Upper lobe of right lung (tissue), 1 donor: ENCODE data around the gene FAM174C. TPM values are rescaled to one million over a fixed set of nuclear protein-coding genes. Genes with fewer than 3 reads are reported as not detected.

Experiments used
- ATAC-seq: fragments of 200-7000 bp; cut with Tn5 transposase; one replicate; pipeline ENCODE4 v1.9.1; 2020; ENCODE audit warnings: mild to moderate bottlenecking, moderate library complexity
- DNase-seq: peaks from one replicate; pipeline ENCODE4 v3.0.0-alpha.2; 2020
- H3K27ac ChIP-seq: fragments of 200-600 bp; one replicate; pipeline ENCODE4 v1.8.0; 2022
- H3K27me3 ChIP-seq: fragments of 200-600 bp; one replicate; pipeline ENCODE4 v1.8.0; 2022; ENCODE audit warnings: mild to moderate bottlenecking
- H3K36me3 ChIP-seq: fragments of 200-600 bp; one replicate; pipeline ENCODE4 v1.8.0; 2022
- H3K4me1 ChIP-seq: fragments of 200-600 bp; one replicate; pipeline ENCODE4 v1.8.0; 2022
- H3K4me3 ChIP-seq: fragments of 200-600 bp; one replicate; pipeline ENCODE4 v1.8.0; 2022; ENCODE audit warnings: mild to moderate bottlenecking
- H3K9me3 ChIP-seq: fragments of 200-600 bp; one replicate; pipeline ENCODE4 v1.8.0; 2022
- CTCF ChIP-seq: fragments of 200-600 bp; IDR thresholded peaks from one replicate; pipeline ENCODE4 v1.8.0; 2022; ENCODE audit warnings: antibody characterized with exemption
- intact Hi-C: fragments of 100-400 bp; cut with DNase I; formaldehyde crosslinking; loops from one replicate; pipeline ENCODE4 v1.11.0; 2022
- total RNA-seq: library from RNA; stranded (reverse); fragmentation: NEBNext Ultra II Directional; extraction: Animal tissue kit (Norgen Biotek cat#: 25700); gene quantifications from one replicate; pipeline ENCODE4 v1.2.1, GENCODE V29; 2021
- donor health status: DM: no; HTN: yes; CAD: no; lungs with severe emphysema.

Gene FAM174C
- total RNA-seq, 1 donor from 2014 or later, result 41.4 TPM

- DNase-seq, result no peak
- Histone ChIP-seq H3K27me3 (peaks cover 74% of the 10 kb centered on the region), H3K4me3 (no peak overlapping the region), H3K27ac (no peak overlapping the region), H3K9me3 (no peaks in the 10 kb centered on the region), H3K36me3 (no peaks in the 10 kb centered on the region), H3K4me1 (no peaks in the 10 kb centered on the region)
- ATAC-seq, result no peak
- intact Hi-C loops, result no loop called here
- no peak for TF ChIP-seq CTCF
Measured at GRCh38 chr19:1312767-1313694, 37.7 kb downstream of the FAM174C start.

GRCh38 chr19:1313695-1314613, 38.6 kb downstream of the FAM174C start:
- no peaks in the 10 kb centered on the region for H3K4me1 ChIP-seq
- no peak overlapping the region for H3K4me3 ChIP-seq
- ATAC-seq, result no peak
- peaks cover 81% of the 10 kb centered on the region for H3K27me3 ChIP-seq
- no peaks in the 10 kb centered on the region for H3K9me3 ChIP-seq
- no peak for TF ChIP-seq CTCF
- H3K36me3 ChIP-seq, result no peaks in the 10 kb centered on the region
- no peak overlapping the region for H3K27ac ChIP-seq
- no peak for DNase-seq
- intact Hi-C loops, result no loop called here

GRCh38 chr19:1315470-1316166, 40.3 kb downstream of the FAM174C start:
- H3K4me3 ChIP-seq, result peak overlapping the region; percentile 14
- no peaks in the 10 kb centered on the region for H3K9me3 ChIP-seq
- ATAC-seq (peak; percentile 83), DNase-seq (peak; percentile 81)
- no peak overlapping the region for H3K27ac ChIP-seq
- H3K27me3 ChIP-seq, result peaks cover 75% of the 10 kb centered on the region
- peak; percentile 58 for TF ChIP-seq CTCF
- no peaks in the 10 kb centered on the region for H3K36me3 ChIP-seq
- no peaks in the 10 kb centered on the region for H3K4me1 ChIP-seq
- intact Hi-C loops, result no loop called here

- DNase-seq (no peak), ATAC-seq (no peak)
- TF ChIP-seq CTCF, result no peak
- Histone ChIP-seq H3K4me1 (no peaks in the 10 kb centered on the region), H3K27ac (no peak overlapping the region), H3K36me3 (no peaks in the 10 kb centered on the region), H3K27me3 (peaks cover 73% of the 10 kb centered on the region), H3K4me3 (no peak overlapping the region), H3K9me3 (no peaks in the 10 kb centered on the region)
- intact Hi-C loops, result no loop called here
Measured at GRCh38 chr19:1316466-1316865, 41.1 kb downstream of the FAM174C start.

- no peaks in the 10 kb centered on the region for H3K4me1 ChIP-seq
- no peaks in the 10 kb centered on the region for H3K36me3 ChIP-seq
- ATAC-seq (no peak), DNase-seq (no peak)
- TF ChIP-seq CTCF, result no peak
- intact Hi-C loops, result no loop called here
- H3K9me3 ChIP-seq, result no peaks in the 10 kb centered on the region
- peaks cover 79% of the 10 kb centered on the region for H3K27me3 ChIP-seq
- no peak overlapping the region for H3K4me3 ChIP-seq
- H3K27ac ChIP-seq, result no peak overlapping the region
Measured at GRCh38 chr19:1317274-1318003, 42.1 kb downstream of the FAM174C start.
